HCT116 (cell line): ENCODE measurements around the gene IL6R. TPM values are rescaled to one million over a fixed set of nuclear protein-coding genes. Genes with fewer than 3 reads are reported as not detected.

ENCODE experiments used
- ATAC-seq: fragments of 200-7000 bp; cut with Tn5 transposase; 2 replicates; pipeline ENCODE4 v1.9.1; 2020; ENCODE audit warnings: mild to moderate bottlenecking, moderate library complexity
- BruUV-seq: library from RNA; stranded (reverse); fragments of 400-500 nt; replicated peaks from 2 replicates; lab custom pipeline; 2021; lab: Mats Ljungman, UMichigan
- CTCF ChIA-PET: fragments of 300-600 bp; sonication (Branson Sonifier 250); formaldehyde crosslinking; loops from one replicate; lab custom pipeline; 2021; ENCODE audit warnings: antibody characterized with exemption; lab: Charles Lee
- POLR2A ChIA-PET: fragments of 300-600, 350-600 bp; sonication (Branson Sonifier 250); formaldehyde crosslinking; loops from one replicate; lab custom pipeline; 2021; ENCODE audit warnings: antibody characterized with exemption; lab: Charles Lee
- RAD21 ChIA-PET, 2 experiments: fragments of 300-600 bp; sonication (Branson Sonifier 250); formaldehyde crosslinking; loops; one replicate each; lab custom pipeline; 2023; ENCODE audit warnings: low total read pairs in 2 of 2; ENCODE audit not compliant: uncharacterized antibody in 2 of 2, unreplicated experiment in 2 of 2, low non-redundant PET in 1 of 2; lab: Charles Lee
- DNase-seq: peaks from one replicate; pipeline ENCODE4 v3.0.0-alpha.2; 2010; ENCODE audit warnings: low read depth, low spot score
- H2AFZ ChIP-seq: fragments of 200-600 bp; shearing (Covaris generic), sonication (generic); 2 replicates; pipeline ENCODE4 v1.6.1; 2017; ENCODE audit warnings: low read depth, mixed run types, mixed read lengths, antibody characterized with exemption, low read length; ENCODE audit not compliant: poor library complexity, severe bottlenecking
- H3K27ac ChIP-seq: 2 replicates; pipeline ENCODE4 v1.5.1; 2012; ENCODE audit warnings: low read depth, low read length
- H3K27me3 ChIP-seq: fragments of 200-600 bp; sonication (generic); 2 replicates; pipeline ENCODE4 v1.6.1; 2016; ENCODE audit warnings: mixed run types, low read length, mixed read lengths; ENCODE audit not compliant: insufficient read depth
- H3K36me3 ChIP-seq, 2 experiments: fragments of 200-500 bp in 1 of 2; fragments of 200-600 bp in 1 of 2; sonication (Bioruptor generic) in 1 of 2; sonication (generic) in 1 of 2; 2 replicates each; pipeline versions ENCODE4 v1.5.1 to v1.6.1; 2014 to 2016; ENCODE audit warnings: low read length in 2 of 2, inconsistent platforms in 1 of 2, mixed read lengths in 1 of 2, mixed run types in 1 of 2; ENCODE audit not compliant: insufficient read depth in 2 of 2, control insufficient read depth in 1 of 2
- H3K4me1 ChIP-seq, 2 experiments: fragments of 200-600 bp in 1 of 2; sonication (generic) in 1 of 2; 2 replicates each; pipeline versions ENCODE4 v1.5.1 to v1.6.1; 2012 to 2017; ENCODE audit warnings: low read length in 2 of 2, inconsistent platforms in 1 of 2, mild to moderate bottlenecking in 1 of 2, mixed read lengths in 1 of 2, mixed run types in 1 of 2, moderate library complexity in 1 of 2; ENCODE audit not compliant: insufficient read depth in 2 of 2, control insufficient read depth in 1 of 2
- H3K4me2 ChIP-seq: fragments of 200-600 bp; sonication (generic); 2 replicates; pipeline ENCODE4 v1.6.1; 2017; ENCODE audit warnings: mixed run types, low read length, mixed read lengths
- H3K4me3 ChIP-seq, 2 experiments: fragments of 200-600 bp in 1 of 2; sonication (generic) in 1 of 2; replicated peaks in 1 of 2; 2 replicates each; pipeline ENCODE4 v1.5.1; 2011 to 2016; ENCODE audit warnings: low read length in 2 of 2, control low read depth in 1 of 2, low read depth in 1 of 2, mild to moderate bottlenecking in 1 of 2, mixed read lengths in 1 of 2, mixed run types in 1 of 2
- H3K79me2 ChIP-seq: fragments of 200-600 bp; sonication (generic); 2 replicates; pipeline ENCODE4 v1.6.1; 2017; ENCODE audit warnings: mild to moderate bottlenecking, mixed run types, low read length, moderate library complexity, mixed read lengths; ENCODE audit not compliant: insufficient read depth
- H3K9ac ChIP-seq: fragments of 200-600 bp; sonication (generic); 2 replicates; pipeline ENCODE4 v1.6.1; 2016; ENCODE audit warnings: low read length, mixed read lengths
- H3K9me2 ChIP-seq: fragments of 200-600 bp; sonication (generic), shearing (Covaris generic); 2 replicates; pipeline ENCODE4 v1.6.1; 2017; ENCODE audit warnings: mixed run types, mild to moderate bottlenecking, moderate library complexity; ENCODE audit not compliant: insufficient read depth
- H3K9me3 ChIP-seq, 2 experiments: fragments of 200-500 bp in 1 of 2; fragments of 200-600 bp in 1 of 2; sonication (Bioruptor generic) in 1 of 2; sonication (generic) in 1 of 2; 2 replicates each; pipeline ENCODE4 v1.6.1; 2014 to 2017; ENCODE audit warnings: low read length in 2 of 2, mixed read lengths in 2 of 2, inconsistent platforms in 1 of 2, low read depth in 1 of 2, mild to moderate bottlenecking in 1 of 2, mixed run types in 1 of 2, moderate library complexity in 1 of 2; ENCODE audit not compliant: control insufficient read depth in 1 of 2, insufficient read depth in 1 of 2
- H4K20me1 ChIP-seq: fragments of 200-600 bp; sonication (generic), shearing (Covaris generic); 2 replicates; pipeline ENCODE4 v1.6.1; 2017; ENCODE audit warnings: mixed run types, mild to moderate bottlenecking, moderate library complexity; ENCODE audit not compliant: insufficient read depth
- ATF3 ChIP-seq: IDR thresholded peaks from 2 replicates; pipeline ENCODE4 v1.6.1; 2012
- CBX3 ChIP-seq: IDR thresholded peaks from 2 replicates; pipeline ENCODE4 v1.6.1; 2012; ENCODE audit warnings: low read depth
- CTCF ChIP-seq, 3 experiments: fragments of 200-600 bp in 1 of 3; sonication (generic) in 1 of 3; IDR thresholded peaks in 2 of 3; conservative IDR thresholded peaks in 1 of 3; 2 replicates each; pipeline ENCODE4 v1.5.1; 2012 to 2017; ENCODE audit warnings: low read depth in 2 of 3, low read length in 2 of 3, antibody characterized with exemption in 1 of 3, borderline replicate concordance in 1 of 3, control low read depth in 1 of 3, mild to moderate bottlenecking in 1 of 3, mixed read lengths in 1 of 3, mixed run types in 1 of 3, moderate library complexity in 1 of 3; ENCODE audit not compliant: insufficient read depth in 1 of 3
- EGR1 ChIP-seq: IDR thresholded peaks from 2 replicates; pipeline ENCODE4 v1.6.1; 2012; ENCODE audit warnings: low read depth
- ELF1 ChIP-seq: IDR thresholded peaks from 2 replicates; pipeline ENCODE4 v1.6.1; 2012; ENCODE audit warnings: low read depth, borderline replicate concordance
- FOSL1 ChIP-seq: IDR thresholded peaks from 2 replicates; pipeline ENCODE4 v1.6.1; 2012; ENCODE audit warnings: low read depth
- JUND ChIP-seq: IDR thresholded peaks from 2 replicates; pipeline ENCODE4 v1.6.1; 2012
- POLR2A ChIP-seq: IDR thresholded peaks from 2 replicates; pipeline ENCODE4 v1.7.0; 2011; ENCODE audit warnings: borderline replicate concordance; ENCODE audit not compliant: insufficient read depth, insufficient read length; ENCODE audit errors: extremely low read depth
- SP1 ChIP-seq: IDR thresholded peaks from 2 replicates; pipeline ENCODE4 v1.6.1; 2012; ENCODE audit warnings: low read depth
- TCF7L2 ChIP-seq: IDR thresholded peaks from 2 replicates; pipeline ENCODE4 v1.7.0; 2011; ENCODE audit warnings: borderline replicate concordance, inconsistent platforms; ENCODE audit not compliant: insufficient read depth, insufficient read length; ENCODE audit errors: extremely low read depth
- YY1 ChIP-seq: IDR thresholded peaks from 2 replicates; pipeline ENCODE4 v1.6.1; 2011; ENCODE audit warnings: low read length, low read depth, moderate library complexity, mild to moderate bottlenecking; ENCODE audit not compliant: insufficient replicate concordance; ENCODE audit errors: extremely low read depth
- intact Hi-C: fragments of 100-400 bp; cut with micrococcal nuclease; formaldehyde crosslinking; loops from 2 replicates; pipeline ENCODE4 v1.10.0; 2022
- total RNA-seq: library from RNA; stranded (reverse); gene quantifications from one replicate; pipeline ENCODE4 v1.2.1, GENCODE V29; 2021; ENCODE audit not compliant: unreplicated experiment
- TF ChIP-seq, protein P1 (sequence below): IDR thresholded peaks from 2 replicates; pipeline ENCODE4 v1.6.1; 2011; ENCODE audit warnings: mild to moderate bottlenecking, low read length, moderate library complexity; ENCODE audit not compliant: insufficient replicate concordance; ENCODE audit errors: extremely low read depth

Gene IL6R
- total RNA-seq, 1 experiment from 2014 or later, result 6.8 TPM

GRCh38 chr1:154468535-154469250 is 63.5 kb downstream of the IL6R start:
- POLR2A ChIA-PET, result no interaction called here
- BruUV-seq, result no TSS peak
- CTCF ChIA-PET, result interaction anchor here (0.6 to 2.0 kb wide), 3 partner anchors 11 to 272 kb away, joined by 3 to 6 read pairs (median 5); no protein-coding TSS in a partner anchor
- H4K20me1 ChIP-seq, result no peaks in the 10 kb centered on the region
- no peak overlapping the region for H2AFZ ChIP-seq
- no peaks in the 10 kb centered on the region for H3K79me2 ChIP-seq
- H3K36me3 ChIP-seq, result no peaks in the 10 kb centered on the region
- H3K4me3 ChIP-seq, result no peak overlapping the region
- no peak overlapping the region for H3K27ac ChIP-seq
- H3K9me2 ChIP-seq, result no peaks in the 10 kb centered on the region
- H3K27me3 ChIP-seq, result no peaks in the 10 kb centered on the region
- H3K4me2 ChIP-seq, result no peak overlapping the region
- no peak overlapping the region for H3K9ac ChIP-seq
- DNase-seq (no peak), ATAC-seq (no peak)
- peaks cover 2% of the 10 kb centered on the region in 2 experiments; a peak in 3 of 4 replicates for H3K4me1 ChIP-seq
- no peaks in the 10 kb centered on the region for H3K9me3 ChIP-seq
- RAD21 ChIA-PET, result no interaction called here
- TF ChIP-seq EGR1, result no peak
- no peak for TF ChIP-seq ELF1
- TF ChIP-seq, protein P1, sequence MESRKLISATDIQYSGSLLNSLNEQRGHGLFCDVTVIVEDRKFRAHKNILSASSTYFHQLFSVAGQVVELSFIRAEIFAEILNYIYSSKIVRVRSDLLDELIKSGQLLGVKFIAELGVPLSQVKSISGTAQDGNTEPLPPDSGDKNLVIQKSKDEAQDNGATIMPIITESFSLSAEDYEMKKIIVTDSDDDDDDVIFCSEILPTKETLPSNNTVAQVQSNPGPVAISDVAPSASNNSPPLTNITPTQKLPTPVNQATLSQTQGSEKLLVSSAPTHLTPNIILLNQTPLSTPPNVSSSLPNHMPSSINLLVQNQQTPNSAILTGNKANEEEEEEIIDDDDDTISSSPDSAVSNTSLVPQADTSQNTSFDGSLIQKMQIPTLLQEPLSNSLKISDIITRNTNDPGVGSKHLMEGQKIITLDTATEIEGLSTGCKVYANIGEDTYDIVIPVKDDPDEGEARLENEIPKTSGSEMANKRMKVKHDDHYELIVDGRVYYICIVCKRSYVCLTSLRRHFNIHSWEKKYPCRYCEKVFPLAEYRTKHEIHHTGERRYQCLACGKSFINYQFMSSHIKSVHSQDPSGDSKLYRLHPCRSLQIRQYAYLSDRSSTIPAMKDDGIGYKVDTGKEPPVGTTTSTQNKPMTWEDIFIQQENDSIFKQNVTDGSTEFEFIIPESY, result no peak
- no peak for TF ChIP-seq CTCF (IDR thresholded peaks at IDR 0.05 in 2 of 3, conservative IDR thresholded peaks at IDR 0.05 in 1 of 3; ENCODE audit: borderline replicate concordance in 1 of 3, insufficient read depth in 1 of 3, low read depth in 2 of 3, low read length in 2 of 3)
- TF ChIP-seq YY1, result no peak
- TF ChIP-seq POLR2A, result no peak
- TF ChIP-seq FOSL1, result no peak
- no peak for TF ChIP-seq ATF3
- TF ChIP-seq SP1, result no peak
- no peak for TF ChIP-seq CBX3
- TF ChIP-seq TCF7L2, result no peak
- no peak for TF ChIP-seq JUND
- intact Hi-C loops, result no loop called here
